NCI-H446 (cell line): Measurements from ENCODE around the gene EHBP1.

Experiments used
- DNase-seq, 2 experiments: peaks; one replicate each; lab custom pipeline; 2025; lab: John Stamatoyannopoulos, UW

Gene EHBP1

DNA sequence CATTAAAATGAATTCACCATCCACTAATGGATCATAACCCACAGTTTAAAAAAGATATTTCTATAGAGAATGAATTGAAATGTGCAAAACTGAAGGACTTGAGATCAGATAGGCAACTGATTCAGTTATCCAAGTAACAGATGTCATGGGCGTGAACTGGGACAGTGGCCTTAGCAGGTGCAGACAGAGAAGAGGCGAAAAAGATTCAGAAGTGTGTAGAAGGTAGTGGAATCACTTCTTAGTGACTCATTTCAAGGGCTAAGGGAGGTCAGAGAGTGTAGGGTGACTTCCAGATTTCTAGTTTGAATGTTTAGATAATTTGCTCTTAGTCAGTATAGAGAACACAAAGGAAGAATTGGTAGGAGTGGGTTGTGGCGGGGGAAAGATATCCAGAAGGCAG lies 79.7 kb downstream of the EHBP1 start:
- no peak for DNase-seq

DNA sequence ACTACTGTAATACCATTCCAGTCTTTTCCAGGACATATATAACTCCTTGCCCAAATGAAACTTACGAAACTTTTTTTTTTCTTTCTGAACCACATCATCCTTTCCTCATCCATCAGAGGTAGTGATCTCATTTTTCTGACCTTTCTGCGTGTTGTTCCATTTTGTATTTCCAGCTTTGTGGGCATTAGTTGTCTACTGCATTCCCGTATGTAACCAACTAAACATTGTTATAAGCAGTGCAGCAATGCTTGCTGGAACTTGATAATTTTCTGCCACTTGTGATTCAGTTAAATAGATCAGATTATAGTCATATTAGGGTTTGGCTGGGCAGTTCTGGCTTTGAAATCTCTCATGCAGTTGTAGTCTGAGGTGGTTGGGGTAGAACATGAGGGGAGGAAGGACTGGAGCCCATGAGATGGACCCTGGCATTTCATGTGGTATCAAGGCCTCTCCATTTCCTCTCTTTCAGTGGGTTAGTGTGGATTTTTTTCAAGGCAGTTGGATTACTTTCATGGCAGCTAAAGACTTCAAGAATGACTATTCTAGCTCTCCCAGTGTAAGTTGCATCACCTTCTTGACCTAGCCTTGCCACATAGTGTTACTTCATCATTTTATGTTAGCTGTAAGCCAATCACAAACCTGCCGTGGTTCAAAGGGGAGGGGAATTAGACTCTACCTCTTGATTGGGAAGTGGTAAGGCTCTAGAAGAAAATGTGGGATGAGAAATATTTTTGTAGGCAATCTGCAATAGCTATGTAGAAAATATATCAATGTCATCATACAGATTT lies 80.5 kb downstream of the EHBP1 start:
- no peak for DNase-seq

DNA sequence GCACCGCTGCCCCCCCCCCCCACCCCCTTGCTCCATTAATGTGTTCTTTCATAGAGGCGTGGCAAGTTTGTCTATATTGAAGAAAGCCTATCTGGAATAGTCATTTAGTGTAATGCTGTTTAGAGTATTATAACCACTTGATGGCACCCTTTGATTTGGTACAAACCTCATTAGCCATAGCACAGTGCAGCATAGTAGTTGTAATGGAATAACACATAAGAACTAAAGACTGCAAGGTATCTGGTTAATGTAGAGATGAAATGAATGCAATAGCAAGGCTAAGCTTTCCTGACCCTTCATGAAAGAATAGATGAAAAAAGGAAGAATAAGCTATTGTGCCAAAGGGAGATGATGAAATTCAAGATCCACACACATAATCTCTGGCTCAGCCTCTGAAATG lies 81.9 kb downstream of the EHBP1 start:
- DNase-seq, result peak; percentile 11 to 55

DNA sequence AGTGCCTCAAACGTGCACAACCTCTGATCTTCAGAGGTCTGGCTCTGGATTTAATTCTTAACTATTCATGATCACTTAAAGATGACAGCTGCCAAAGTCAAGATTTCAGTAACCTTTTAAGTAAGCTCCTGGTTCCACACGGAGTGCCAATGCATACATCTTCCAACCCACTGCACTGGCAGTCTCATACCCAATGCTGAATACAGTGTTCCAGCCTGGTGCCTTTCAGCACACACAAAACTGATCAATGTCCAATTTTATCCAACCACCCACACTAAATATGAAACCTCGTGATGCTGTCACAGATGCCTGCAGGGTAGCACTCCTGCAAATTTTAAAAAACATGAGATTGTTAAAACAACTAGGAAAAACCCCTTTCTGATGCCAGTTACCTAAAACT lies 84.0 kb downstream of the EHBP1 start:
- DNase-seq, result peak in 1 of 2 experiments; percentile 46

DNA sequence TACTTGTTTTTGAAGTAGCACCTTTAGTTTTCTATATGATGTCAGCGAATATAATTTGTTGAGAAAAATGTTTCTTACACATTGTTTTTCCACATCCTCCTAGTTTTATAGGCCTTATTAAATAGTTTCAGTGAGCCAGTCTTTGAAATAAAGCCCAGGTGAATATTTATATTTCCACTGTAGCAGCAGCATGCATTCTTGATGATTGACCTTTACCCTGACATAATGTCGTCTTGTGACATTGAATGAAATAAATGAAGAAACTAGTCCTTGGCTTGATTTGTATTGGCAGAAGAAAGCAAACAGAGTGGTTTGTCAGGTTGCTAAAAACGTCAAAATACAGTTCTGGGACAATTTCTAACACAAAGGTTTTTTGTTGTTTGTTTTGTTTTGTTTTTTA lies 84.4 kb downstream of the EHBP1 start:
- no peak for DNase-seq

DNA sequence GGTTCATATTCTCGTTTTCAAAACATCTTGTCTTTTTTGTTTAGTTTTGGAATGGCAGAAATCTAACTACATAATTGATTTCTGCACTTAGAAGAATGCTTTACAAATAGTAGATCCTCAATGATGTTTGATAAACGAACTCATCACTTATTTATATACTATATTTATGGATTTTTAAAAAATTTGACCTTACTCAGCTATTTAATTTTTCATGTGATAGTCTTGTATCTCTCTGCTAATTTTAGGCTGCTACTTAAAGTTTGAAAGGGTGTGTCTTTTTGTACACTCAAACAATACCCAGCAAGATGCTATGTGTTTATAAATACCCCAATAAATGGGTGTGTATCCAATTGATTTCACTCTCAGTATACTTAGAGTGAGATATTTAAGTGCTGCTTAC lies 86.9 kb downstream of the EHBP1 start:
- no peak for DNase-seq

DNA sequence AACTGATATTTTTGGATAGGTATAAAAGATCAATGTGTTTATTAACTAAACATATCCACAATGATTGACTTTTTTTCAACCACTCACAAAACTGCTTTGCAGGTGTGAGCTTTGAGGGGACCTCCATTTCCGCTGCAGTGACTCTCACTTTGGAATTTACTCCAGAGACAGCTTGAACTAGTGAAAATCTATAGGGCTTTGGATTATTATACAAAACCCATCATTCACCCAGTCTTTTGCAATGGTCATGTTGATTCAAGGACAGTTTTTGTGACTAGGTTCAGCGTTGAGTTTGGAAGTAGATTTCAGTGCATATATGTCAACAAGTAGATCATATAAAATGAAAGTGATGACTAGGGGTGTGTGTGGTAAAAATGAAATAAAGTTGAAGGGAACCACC lies 87.7 kb downstream of the EHBP1 start:
- DNase-seq, result no peak

DNA sequence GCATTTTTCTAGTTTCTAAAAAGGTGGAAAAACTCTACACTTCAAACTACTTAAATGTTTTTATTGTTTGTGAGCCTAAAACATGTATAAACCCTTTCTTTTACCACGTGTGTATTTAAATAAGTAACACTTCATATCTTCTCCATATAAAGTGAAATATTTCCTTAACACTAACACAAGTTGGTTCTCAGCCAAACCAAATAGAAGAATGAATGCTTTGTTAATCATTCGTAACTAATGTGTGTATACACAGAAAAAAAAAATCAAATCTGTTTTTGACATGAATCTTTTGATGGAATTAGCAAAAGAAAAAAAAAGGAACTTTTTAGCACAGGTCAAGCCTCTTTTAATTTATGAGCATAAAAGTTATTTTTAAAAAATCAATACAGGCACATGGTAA lies 89.3 kb downstream of the EHBP1 start:
- peak; percentile 43 to 62 for DNase-seq

DNA sequence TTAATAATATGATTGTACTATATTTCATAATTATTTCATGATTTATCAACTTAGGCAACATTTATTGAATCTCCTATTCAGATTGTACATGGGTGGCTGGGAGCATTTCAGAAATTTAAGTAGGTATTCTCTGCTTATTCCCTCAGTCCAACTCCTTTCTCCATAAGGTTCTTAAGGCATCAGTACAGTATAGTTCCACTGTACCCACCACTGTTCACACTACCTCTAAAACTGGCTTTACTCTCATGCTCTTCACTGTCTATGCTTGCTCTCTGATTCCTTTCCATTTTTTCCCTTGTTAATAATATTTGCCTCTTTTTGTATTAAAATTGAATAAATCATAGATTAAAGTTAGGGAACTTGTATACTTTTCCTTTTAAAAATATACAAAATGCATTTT lies 89.8 kb downstream of the EHBP1 start:
- DNase-seq, result no peak

DNA sequence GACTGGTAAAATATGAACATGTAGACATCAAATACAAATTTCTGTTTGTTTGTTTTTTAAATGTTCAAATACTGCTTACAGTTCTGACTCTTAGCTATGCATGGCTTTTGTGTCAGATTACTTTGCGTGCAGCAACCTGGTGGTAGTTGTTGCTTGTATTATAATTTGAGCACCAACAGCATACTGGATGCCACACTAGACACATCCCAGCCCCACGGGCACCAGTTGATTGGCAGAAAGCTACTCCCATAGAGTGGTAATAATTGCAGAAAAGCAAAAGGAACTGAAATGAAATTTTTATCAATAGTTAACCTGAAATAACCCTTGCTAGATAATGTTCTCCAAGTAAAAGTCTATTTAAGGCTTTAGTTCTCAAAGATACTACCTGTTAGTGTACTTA lies 91.6 kb downstream of the EHBP1 start:
- DNase-seq, result no peak

DNA sequence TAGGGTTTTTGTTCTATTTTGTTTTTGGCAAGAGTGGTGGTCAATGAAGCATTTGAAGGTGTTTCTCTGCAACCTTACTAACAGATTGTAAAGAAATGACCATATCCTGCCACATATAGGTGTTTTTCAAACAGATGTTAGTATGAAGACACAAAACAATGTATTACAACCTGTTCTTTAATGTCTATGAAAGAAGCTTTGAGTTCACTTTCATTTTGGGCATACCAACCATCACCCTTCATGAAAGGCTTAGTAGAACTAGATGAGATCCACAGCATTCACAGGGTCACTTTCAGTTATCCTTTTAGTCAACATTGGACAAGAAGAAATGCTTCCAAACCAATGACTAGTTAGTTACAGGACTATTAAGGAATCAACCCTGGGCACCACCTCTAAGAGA lies 95.1 kb downstream of the EHBP1 start:
- no peak for DNase-seq

DNA sequence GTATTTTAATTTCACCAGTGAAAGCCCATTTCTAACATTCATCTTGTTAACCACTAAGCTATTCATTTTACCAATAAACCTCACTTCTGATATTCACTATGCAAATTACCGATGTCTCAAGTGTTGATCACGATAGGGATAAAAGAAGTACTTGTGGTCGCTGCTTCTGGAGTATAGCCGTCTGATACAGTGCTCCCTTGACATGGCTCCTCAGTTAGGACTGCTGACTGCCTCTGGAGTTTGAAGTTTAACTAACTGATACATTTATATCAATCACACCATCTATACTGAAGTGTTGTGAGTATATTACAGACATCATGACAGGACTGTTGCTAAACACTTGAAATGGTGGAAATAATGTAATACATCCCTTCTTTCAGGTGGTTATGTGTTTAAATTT lies 95.6 kb downstream of the EHBP1 start:
- DNase-seq, result no peak

DNA sequence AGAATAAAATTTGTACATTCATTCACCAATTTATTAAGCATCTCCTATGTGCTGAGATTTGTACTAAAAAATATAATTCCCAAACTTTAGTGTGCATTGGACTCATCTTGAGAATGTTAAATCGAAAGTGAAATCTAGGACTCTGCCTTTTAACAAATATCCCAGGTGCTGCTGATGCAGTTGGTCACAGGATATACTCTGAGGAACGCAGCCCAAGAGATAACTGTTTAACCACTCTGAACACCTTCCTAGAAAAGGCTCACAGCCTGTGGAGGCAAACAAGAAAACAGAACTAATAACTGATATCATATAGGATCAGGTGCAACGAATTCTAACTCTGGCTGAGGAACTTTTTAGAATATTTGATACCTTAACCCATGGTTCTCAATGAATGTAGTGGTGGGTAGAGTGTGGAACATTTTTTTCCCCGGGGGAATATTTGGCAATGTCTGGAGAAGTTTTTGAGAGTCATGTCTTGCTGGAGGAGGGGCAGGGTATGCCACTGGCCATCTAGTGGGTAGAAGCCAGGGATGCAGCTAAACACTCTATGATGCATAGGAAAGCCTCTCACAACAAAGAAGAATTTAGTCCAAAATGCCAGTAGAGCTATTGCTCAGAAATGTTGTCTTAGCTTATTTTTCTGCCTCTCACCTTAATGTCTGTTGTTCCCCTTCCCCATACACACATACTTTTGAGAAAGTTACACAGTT lies 96.5 kb downstream of the EHBP1 start:
- DNase-seq, result no peak

DNA sequence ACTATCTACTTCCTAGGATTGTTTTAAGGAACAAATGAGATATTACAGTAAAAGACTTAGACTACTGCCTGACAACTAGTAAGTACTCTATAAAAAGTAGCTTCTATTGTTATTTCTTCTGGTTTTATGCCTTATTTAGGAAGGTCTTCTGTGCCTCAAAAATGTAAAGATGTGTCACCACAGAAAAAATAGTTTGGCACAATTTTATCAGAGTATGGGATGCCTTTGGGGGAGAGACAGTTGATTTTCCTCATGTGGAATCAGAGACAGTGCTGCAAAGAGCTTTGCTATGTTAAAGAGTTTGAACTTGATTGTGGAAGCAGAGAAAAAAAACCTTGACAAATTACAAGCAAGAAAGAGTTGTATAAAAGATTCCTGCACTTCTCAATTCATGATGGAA lies 98.4 kb downstream of the EHBP1 start:
- DNase-seq, result no peak

DNA sequence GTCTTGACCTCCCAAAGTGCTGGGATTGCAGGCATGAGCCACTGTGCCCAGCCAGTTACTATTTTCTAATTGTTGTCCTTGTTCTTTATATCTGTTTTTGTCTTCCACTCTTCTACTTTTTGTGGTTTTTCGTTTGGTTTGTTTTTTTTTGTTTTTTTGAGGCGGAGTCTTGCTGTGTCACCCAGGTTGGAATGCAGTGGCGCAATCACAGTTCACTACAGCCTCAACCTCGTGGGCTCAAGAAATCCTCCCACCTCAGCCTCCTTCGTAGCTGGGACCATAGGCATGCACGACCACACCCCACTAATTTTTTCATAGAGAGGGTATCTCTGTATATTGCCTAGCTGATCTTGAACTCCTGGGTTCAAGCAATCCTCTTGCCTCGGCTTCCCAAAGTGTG lies 100.7 kb downstream of the EHBP1 start:
- DNase-seq, result no peak

DNA sequence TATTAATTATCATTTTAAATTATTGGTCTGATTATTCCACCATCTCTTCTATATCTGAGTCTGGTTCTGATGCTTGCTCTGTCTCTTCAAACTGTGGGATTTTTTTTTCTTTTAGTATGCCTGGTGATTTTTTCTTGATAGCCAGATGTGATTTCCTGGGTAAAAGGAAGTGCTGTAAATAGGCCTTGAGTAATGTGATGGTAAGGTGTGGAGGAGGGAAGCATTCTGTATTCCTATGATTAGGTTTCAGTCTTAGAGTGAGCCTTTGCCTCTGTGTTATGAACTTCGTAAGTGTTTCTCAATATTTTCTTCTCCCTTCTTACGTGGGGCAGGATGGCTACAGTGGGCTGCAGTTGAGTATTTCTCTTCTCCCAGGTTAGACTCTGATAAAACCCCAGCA lies 103.0 kb downstream of the EHBP1 start:
- no peak for DNase-seq

DNA sequence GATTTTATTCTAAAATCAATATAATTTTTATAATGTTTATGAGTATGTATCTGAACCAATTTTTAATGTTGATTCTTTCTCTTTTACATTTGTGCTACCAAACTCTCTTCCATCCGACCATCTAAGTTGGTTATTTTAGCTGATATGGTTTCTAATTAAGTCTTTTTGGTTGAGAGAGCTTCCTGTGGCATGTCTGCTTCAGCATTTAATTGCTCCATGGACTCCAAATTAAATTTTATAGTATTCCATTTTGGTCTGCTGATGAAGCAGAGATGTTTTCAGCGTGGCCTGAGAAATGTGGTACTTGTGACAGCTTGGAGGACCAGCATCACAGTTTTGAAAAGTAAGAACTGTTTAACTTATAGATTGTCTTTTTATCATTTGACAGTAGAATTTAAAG lies 105.6 kb downstream of the EHBP1 start:
- DNase-seq, result no peak

DNA sequence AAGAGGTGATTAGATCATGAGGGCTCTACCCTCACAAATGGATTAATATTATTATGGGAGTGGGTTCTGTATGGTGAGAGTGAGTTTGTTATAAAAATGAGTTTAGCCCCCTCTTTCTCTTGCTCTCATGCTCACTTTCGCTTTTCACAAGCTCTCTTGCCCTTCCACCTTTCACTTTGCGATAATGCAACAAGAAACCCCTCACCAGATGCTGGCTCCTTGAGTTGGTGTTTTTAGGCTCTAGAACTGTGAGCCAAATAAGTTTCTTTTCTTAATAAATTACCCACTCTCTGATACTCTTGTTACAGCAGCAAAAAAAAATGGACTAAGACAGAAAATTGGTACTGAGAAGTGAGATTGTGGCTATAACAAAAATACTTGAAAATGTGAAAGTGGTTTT lies 106.5 kb downstream of the EHBP1 start:
- no peak for DNase-seq

DNA sequence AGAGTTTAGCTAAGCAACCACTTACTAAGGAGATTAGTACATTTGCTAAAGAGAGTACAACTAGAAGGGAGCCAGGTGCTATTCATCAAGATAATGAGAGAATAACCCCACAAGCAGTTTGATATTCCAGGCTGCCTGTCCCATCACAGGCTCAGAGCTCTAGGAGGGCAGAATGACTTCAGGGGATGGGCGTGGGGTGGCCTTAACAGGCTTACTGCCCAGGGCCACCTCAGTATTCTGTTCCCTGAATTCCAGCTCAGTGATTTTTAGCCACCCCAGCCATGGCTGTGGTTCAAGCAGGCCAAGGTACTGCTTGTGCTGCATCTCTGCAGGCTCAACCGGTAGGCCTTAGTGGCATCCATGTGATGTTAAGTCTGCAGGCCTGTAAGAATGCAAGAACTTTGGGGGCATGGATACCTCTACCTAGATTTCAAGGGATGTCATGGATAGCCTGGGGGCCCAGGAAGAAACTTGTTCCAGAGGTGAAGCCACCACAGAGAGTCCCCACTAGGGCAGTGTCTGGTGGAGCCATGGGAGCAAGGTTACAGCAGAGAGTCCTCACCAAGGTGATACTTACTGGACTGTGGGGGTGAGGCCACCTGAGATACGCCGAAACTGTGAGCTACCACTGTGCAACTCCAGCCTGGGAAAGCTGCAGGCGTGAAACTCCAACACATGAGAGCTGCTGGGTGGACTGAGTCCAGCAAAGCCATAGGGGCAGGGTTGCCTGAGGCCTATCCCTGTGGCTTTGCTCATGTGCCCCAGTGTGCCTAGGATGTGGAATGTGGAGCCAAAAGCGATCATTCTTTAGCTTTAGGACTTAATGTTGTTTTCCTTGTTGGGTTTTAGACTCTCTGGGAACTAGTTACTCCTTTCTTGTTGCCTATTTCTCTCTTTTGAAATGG lies 107.7 kb downstream of the EHBP1 start:
- no peak for DNase-seq

DNA sequence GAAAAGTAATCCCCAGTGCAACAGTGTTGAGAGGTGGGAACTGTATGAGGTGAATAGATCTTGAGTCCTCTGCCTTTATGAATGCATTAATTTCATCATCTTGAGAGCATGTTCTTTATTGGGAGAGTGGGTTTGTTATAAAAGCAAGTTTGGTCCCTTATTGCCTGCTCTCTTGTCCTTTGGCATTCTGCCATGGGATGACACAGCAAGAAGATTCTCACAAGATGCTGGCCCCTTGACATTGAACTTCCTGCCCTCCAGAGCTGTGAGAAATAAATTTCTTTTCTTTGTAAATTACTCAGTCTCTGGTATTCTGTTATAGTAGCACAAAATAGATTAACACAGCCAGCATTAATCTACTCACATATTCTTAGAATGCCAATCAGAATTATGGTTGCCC lies 108.6 kb downstream of the EHBP1 start:
- no peak for DNase-seq

DNA sequence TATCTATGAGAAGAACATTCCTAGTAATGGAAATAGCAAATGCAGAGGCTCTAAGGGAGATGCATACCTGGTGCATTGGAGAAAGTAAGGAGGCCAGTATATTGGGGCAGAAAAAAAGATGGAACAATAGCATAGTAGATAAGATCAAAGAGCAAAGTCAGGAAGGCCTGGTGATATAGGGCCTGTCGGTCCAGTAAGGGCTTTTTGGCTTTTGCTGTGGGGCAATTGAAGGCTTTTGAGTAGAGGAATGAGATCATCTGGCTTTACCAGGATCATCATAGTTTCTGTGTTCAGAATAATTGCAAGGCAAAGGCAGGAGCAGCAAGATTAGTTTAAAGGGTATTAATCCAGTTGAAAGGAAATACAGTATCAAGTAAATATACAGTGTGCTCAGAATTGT lies 111.8 kb downstream of the EHBP1 start:
- no peak for DNase-seq

DNA sequence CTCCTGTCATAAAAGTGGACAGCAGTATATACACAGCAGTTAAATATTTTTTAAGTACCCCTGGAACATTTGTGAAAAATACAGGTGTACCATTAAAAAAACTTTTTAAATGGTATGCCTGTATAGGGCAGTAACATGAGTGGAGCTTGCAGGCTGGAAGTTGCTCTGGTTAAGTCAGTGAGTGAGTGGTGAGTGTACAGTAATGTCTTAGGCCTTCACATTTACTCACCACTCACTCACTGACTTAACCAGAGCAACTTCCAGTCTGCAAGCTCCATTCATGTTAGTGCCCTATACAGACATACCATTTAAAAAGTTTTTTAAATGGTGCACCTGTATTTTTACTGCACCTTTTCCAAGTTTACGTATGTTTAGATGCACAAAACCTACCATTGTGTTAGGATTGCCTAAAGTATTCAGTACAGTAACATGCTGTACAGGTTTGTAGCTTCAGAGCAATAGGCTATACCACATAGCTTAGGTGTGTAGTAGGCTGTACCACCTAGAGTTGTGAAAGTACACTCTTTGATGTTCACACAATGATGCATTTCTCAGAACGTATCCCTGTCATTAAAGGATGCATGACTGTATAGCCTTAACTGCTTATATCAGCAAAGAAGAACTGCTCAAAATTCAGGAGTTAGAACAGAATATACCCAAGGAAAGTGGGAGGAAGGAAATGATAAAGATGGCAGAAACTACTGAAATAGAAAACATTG lies 112.6 kb downstream of the EHBP1 start:
- no peak for DNase-seq
